H9 (cell line): Measurements from ENCODE around the gene IGFALS. TPM values are rescaled to one million over a fixed set of nuclear protein-coding genes. Genes with fewer than 3 reads are reported as not detected.

Experiments
- DNase-seq: peaks from one replicate; pipeline ENCODE4 v3.0.0-alpha.2; 2017
- H2AFZ ChIP-seq: one replicate; pipeline ENCODE4 v1.6.1; 2013; ENCODE audit warnings: mild to moderate bottlenecking, low read length, control low read depth, moderate library complexity
- H2AK5ac ChIP-seq: 2 replicates; pipeline ENCODE4 v1.6.1; 2013; ENCODE audit warnings: low read length, control low read depth, mixed read lengths; ENCODE audit not compliant: insufficient read length
- H2BK120ac ChIP-seq: one replicate; pipeline ENCODE4 v1.6.1; 2013; ENCODE audit warnings: low read depth, mild to moderate bottlenecking, low read length, control low read depth, inconsistent platforms; ENCODE audit not compliant: poor library complexity, severe bottlenecking
- H2BK12ac ChIP-seq: 2 replicates; pipeline ENCODE4 v1.6.1; 2013; ENCODE audit warnings: low read length, control low read depth, mixed read lengths, low read depth; ENCODE audit not compliant: insufficient read length
- H2BK15ac ChIP-seq: 2 replicates; pipeline ENCODE4 v1.6.1; 2013; ENCODE audit warnings: low read depth, low read length, control low read depth
- H2BK20ac ChIP-seq: one replicate; pipeline ENCODE4 v1.6.1; 2013; ENCODE audit warnings: low read depth, mild to moderate bottlenecking, low read length, control low read depth, inconsistent platforms; ENCODE audit not compliant: poor library complexity, severe bottlenecking
- H2BK5ac ChIP-seq: 2 replicates; pipeline ENCODE4 v1.6.1; 2013; ENCODE audit warnings: low read length, control low read depth, mixed read lengths; ENCODE audit not compliant: insufficient read length
- H3K14ac ChIP-seq: 2 replicates; pipeline ENCODE4 v1.6.1; 2013; ENCODE audit warnings: low read length, control low read depth; ENCODE audit not compliant: insufficient read depth
- H3K18ac ChIP-seq: 2 replicates; pipeline ENCODE4 v1.6.1; 2013; ENCODE audit warnings: low read depth, mild to moderate bottlenecking, mixed read lengths, low read length, control low read depth; ENCODE audit not compliant: insufficient read length
- H3K23ac ChIP-seq: 2 replicates; pipeline ENCODE4 v1.6.1; 2013; ENCODE audit warnings: low read length, control low read depth, mixed read lengths, low read depth; ENCODE audit not compliant: insufficient read length
- H3K23me2 ChIP-seq: 2 replicates; pipeline ENCODE4 v1.6.1; 2013; ENCODE audit warnings: low read depth, mild to moderate bottlenecking, mixed read lengths, low read length, control low read depth; ENCODE audit not compliant: insufficient read length, poor library complexity, severe bottlenecking
- H3K27ac ChIP-seq: 2 replicates; pipeline ENCODE4 v1.5.1; 2013; ENCODE audit warnings: low read length, control low read depth, mixed read lengths, low read depth; ENCODE audit not compliant: insufficient read length
- H3K27me3 ChIP-seq: 2 replicates; pipeline ENCODE4 v1.6.1; 2013; ENCODE audit warnings: low read length, control low read depth, inconsistent platforms; ENCODE audit not compliant: insufficient read depth
- H3K4ac ChIP-seq: 2 replicates; pipeline ENCODE4 v1.6.1; 2013; ENCODE audit warnings: low read depth, mild to moderate bottlenecking, control low read depth, inconsistent platforms, low read length, moderate library complexity
- H3K4me1 ChIP-seq: 2 replicates; pipeline ENCODE4 v1.6.1; 2013; ENCODE audit warnings: low read length, control low read depth, inconsistent platforms; ENCODE audit not compliant: insufficient read depth
- H3K4me2 ChIP-seq: 2 replicates; pipeline ENCODE4 v1.6.1; 2013; ENCODE audit warnings: low read length, control low read depth, mixed read lengths; ENCODE audit not compliant: insufficient read length, insufficient read depth
- H3K56ac ChIP-seq: 2 replicates; pipeline ENCODE4 v1.6.1; 2013; ENCODE audit warnings: low read depth, mild to moderate bottlenecking, mixed read lengths, low read length, control low read depth; ENCODE audit not compliant: insufficient read length
- H3K79me1 ChIP-seq: 2 replicates; pipeline ENCODE4 v1.6.1; 2013; ENCODE audit warnings: low read depth, mild to moderate bottlenecking, moderate library complexity, low read length, control low read depth, inconsistent platforms; ENCODE audit not compliant: insufficient read depth, poor library complexity, severe bottlenecking
- H3K79me2 ChIP-seq: 2 replicates; pipeline ENCODE4 v1.6.1; 2013; ENCODE audit warnings: low read length, control low read depth, inconsistent platforms; ENCODE audit not compliant: insufficient read depth
- H3K9ac ChIP-seq: 2 replicates; pipeline ENCODE4 v1.6.1; 2013; ENCODE audit warnings: low read length, control low read depth, mixed read lengths; ENCODE audit not compliant: insufficient read length; ENCODE audit errors: extremely low read depth
- H3K9me3 ChIP-seq: one replicate; pipeline ENCODE4 v1.6.1; 2013; ENCODE audit warnings: low read depth, low read length, inconsistent platforms; ENCODE audit not compliant: control insufficient read depth
- H3T11ph ChIP-seq: one replicate; pipeline ENCODE4 v1.6.1; 2013; ENCODE audit warnings: mild to moderate bottlenecking, low read length, control low read depth, inconsistent platforms
- H4K20me1 ChIP-seq: one replicate; pipeline ENCODE4 v1.6.1; 2013; ENCODE audit not compliant: control insufficient read depth, insufficient read length, insufficient read depth
- H4K5ac ChIP-seq: 2 replicates; pipeline ENCODE4 v1.6.1; 2013; ENCODE audit warnings: low read depth, mild to moderate bottlenecking, mixed read lengths, low read length, control low read depth; ENCODE audit not compliant: insufficient read length
- H4K8ac ChIP-seq: replicated peaks from 2 replicates; pipeline ENCODE4 v1.6.1; 2013; ENCODE audit warnings: low read length, control low read depth, mixed read lengths, low read depth; ENCODE audit not compliant: insufficient read length
- H4K91ac ChIP-seq: 2 replicates; pipeline ENCODE4 v1.6.1; 2013; ENCODE audit warnings: low read depth, mild to moderate bottlenecking, moderate library complexity, mixed read lengths, low read length, control low read depth; ENCODE audit not compliant: insufficient read length
- H3K27ac Mint-ChIP-seq, 3 experiments: 2 replicates in 2 of 3; 3 replicates in 1 of 3; pipeline ENCODE4 v1.8.0; 2020 to 2021; ENCODE audit warnings: mixed read lengths in 3 of 3, mild to moderate bottlenecking in 1 of 3, moderate library complexity in 1 of 3
- H3K27me3 Mint-ChIP-seq: 2 replicates; pipeline ENCODE4 v1.8.0; 2021; ENCODE audit warnings: low read depth, mild to moderate bottlenecking, moderate library complexity, mixed read lengths
- H3K36me3 Mint-ChIP-seq, 3 experiments: 2 replicates in 2 of 3; 3 replicates in 1 of 3; pipeline ENCODE4 v1.8.0; 2020 to 2021; ENCODE audit warnings: low read depth in 3 of 3, mixed read lengths in 3 of 3; ENCODE audit not compliant: insufficient read depth in 1 of 3
- H3K4me1 Mint-ChIP-seq, 2 experiments: 2 replicates each; pipeline ENCODE4 v1.8.0; 2020; ENCODE audit warnings: mixed read lengths in 2 of 2
- H3K4me3 Mint-ChIP-seq, 2 experiments: 2 replicates in 1 of 2; 3 replicates in 1 of 2; pipeline ENCODE4 v1.8.0; 2020 to 2021; ENCODE audit warnings: mild to moderate bottlenecking in 2 of 2, mixed read lengths in 2 of 2, moderate library complexity in 1 of 2
- H3K9me3 Mint-ChIP-seq, 2 experiments: 2 replicates in 1 of 2; 3 replicates in 1 of 2; pipeline ENCODE4 v1.8.0; 2020; ENCODE audit warnings: mild to moderate bottlenecking in 2 of 2, mixed read lengths in 2 of 2, moderate library complexity in 1 of 2
- WGBS: extraction: QIAGEN DNeasy Blood & Tissue Kit; methylation state at CpG from one replicate; pipeline ENCODE4 v1.1.7; 2013; ENCODE audit warnings: missing lambda C conversion rate, low lambda C conversion rate, mixed read lengths; ENCODE audit not compliant: insufficient read length; ENCODE audit errors: extremely low coverage; 5-methylcytosine and 5-hydroxymethylcytosine counted together
- total RNA-seq: library from RNA; stranded (reverse); gene quantifications from 2 replicates; pipeline ENCODE4 v1.2.1, GENCODE V29; 2021
- TF ChIP-seq, protein P1 (sequence below): fragments of 200-600 bp; sonication (generic); conservative IDR thresholded peaks from 3 replicates; pipeline ENCODE4 v1.8.0; 2021; ENCODE audit warnings: antibody characterized with exemption, mild to moderate bottlenecking

The IGFALS gene
- total RNA-seq, 1 experiment from 2014 or later, result not detected

GRCh38 chr16:1807626-1808025 lies 14.1 kb upstream of the IGFALS start:
- Mint-ChIP-seq H3K4me1 (no peaks in the 10 kb centered on the region), H3K9me3 (peaks cover 2 to 4% of the 10 kb centered on the region in 2 experiments; a peak in 2 of 5 replicates), H3K27ac (no peak overlapping the region), H3K4me3 (no peak overlapping the region), H3K27me3 (no peaks in the 10 kb centered on the region), H3K36me3 (peaks cover 15 to 32% (median 16%) of the 10 kb centered on the region in 3 experiments; a peak in 6 of 7 replicates)
- Histone ChIP-seq H3K23me2 (no peaks in the 10 kb centered on the region), H3T11ph (no peak overlapping the region), H3K4me2 (no peak overlapping the region), H3K18ac (no peak overlapping the region), H3K79me2 (no peaks in the 10 kb centered on the region), H4K8ac (no peak overlapping the region), H3K4me1 (no peaks in the 10 kb centered on the region), H2BK20ac (no peak overlapping the region), H2BK120ac (no peak overlapping the region), H3K79me1 (no peaks in the 10 kb centered on the region), H3K56ac (no peak overlapping the region), H3K9me3 (no peaks in the 10 kb centered on the region), H2BK15ac (no peak overlapping the region), H2AFZ (no peak overlapping the region), H3K14ac (no peak overlapping the region), H2BK5ac (no peak overlapping the region), H3K4ac (no peak overlapping the region), H3K9ac (no peak overlapping the region), H4K91ac (no peak overlapping the region), H3K23ac (no peak overlapping the region), H3K27me3 (no peaks in the 10 kb centered on the region), H4K5ac (no peak overlapping the region), H3K27ac (no peak overlapping the region), H2BK12ac (no peak overlapping the region), H2AK5ac (no peak overlapping the region), H4K20me1 (no peaks in the 10 kb centered on the region)
- TF ChIP-seq, protein P1, sequence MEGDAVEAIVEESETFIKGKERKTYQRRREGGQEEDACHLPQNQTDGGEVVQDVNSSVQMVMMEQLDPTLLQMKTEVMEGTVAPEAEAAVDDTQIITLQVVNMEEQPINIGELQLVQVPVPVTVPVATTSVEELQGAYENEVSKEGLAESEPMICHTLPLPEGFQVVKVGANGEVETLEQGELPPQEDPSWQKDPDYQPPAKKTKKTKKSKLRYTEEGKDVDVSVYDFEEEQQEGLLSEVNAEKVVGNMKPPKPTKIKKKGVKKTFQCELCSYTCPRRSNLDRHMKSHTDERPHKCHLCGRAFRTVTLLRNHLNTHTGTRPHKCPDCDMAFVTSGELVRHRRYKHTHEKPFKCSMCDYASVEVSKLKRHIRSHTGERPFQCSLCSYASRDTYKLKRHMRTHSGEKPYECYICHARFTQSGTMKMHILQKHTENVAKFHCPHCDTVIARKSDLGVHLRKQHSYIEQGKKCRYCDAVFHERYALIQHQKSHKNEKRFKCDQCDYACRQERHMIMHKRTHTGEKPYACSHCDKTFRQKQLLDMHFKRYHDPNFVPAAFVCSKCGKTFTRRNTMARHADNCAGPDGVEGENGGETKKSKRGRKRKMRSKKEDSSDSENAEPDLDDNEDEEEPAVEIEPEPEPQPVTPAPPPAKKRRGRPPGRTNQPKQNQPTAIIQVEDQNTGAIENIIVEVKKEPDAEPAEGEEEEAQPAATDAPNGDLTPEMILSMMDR, result no peak
- DNase-seq, result no peak
- no CpG with 5 or more reads among the region's 10 CpGs for WGBS
